ENCODE data around the gene ZNF827. TPM values are rescaled to one million over a fixed set of nuclear protein-coding genes. Genes with fewer than 3 reads are reported as not detected.
A peak's percentile ranks its signal among the peaks of the same experiment; 100 is the strongest.
"Not testable (repeated sequence)": the region's sequence is repeated elsewhere in the genome, so short reads cannot be mapped to it uniquely, and the experiment has no call there.

ZNF827 gene
- total RNA-seq, 1 donor from 2014 or later: 11.2 TPM

GRCh38 chr4:145843148-145843547 lies 95.5 kb downstream of the ZNF827 start:
- DNase-seq: no peak
- Histone ChIP-seq H3K27ac (no peak overlapping the region), H3K9me3 (no peaks in the 10 kb centered on the region), H3K27me3 (no peaks in the 10 kb centered on the region), H3K4me1 (no peaks in the 10 kb centered on the region), H3K36me3 (no peaks in the 10 kb centered on the region), H3K4me3 (no peak overlapping the region)
- intact Hi-C loops (cut with DNase I): no loop called here
- no peak for TF ChIP-seq CTCF (IDR thresholded peaks at IDR 0.05)
- no peak for ATAC-seq

- H3K9me3 ChIP-seq: no peaks in the 10 kb centered on the region
- TF ChIP-seq CTCF (IDR thresholded peaks at IDR 0.05): no peak
- no peaks in the 10 kb centered on the region for H3K4me1 ChIP-seq
- H3K36me3 ChIP-seq: no peaks in the 10 kb centered on the region
- no peak overlapping the region for H3K4me3 ChIP-seq
- H3K27ac ChIP-seq: no peak overlapping the region
- no peak for DNase-seq
- intact Hi-C loops (cut with DNase I): no loop called here
- no peaks in the 10 kb centered on the region for H3K27me3 ChIP-seq
- ATAC-seq: no peak
Measured at GRCh38 chr4:145842224-145842887, 96.3 kb downstream of the ZNF827 start.

GRCh38 chr4:145840801-145841200 lies 97.8 kb downstream of the ZNF827 start:
- no peaks in the 10 kb centered on the region for H3K27me3 ChIP-seq
- ATAC-seq (no peak), DNase-seq (no peak)
- H3K4me1 ChIP-seq: no peaks in the 10 kb centered on the region
- no peak overlapping the region for H3K4me3 ChIP-seq
- H3K27ac ChIP-seq: no peak overlapping the region
- intact Hi-C loops (cut with DNase I): no loop called here
- H3K36me3 ChIP-seq: no peaks in the 10 kb centered on the region
- no peaks in the 10 kb centered on the region for H3K9me3 ChIP-seq
- no peak for TF ChIP-seq CTCF (IDR thresholded peaks at IDR 0.05)

- DNase-seq (no peak), ATAC-seq (peak; percentile 90)
- no peak overlapping the region for H3K4me3 ChIP-seq
- intact Hi-C loops (cut with DNase I): no loop called here
- no peaks in the 10 kb centered on the region for H3K36me3 ChIP-seq
- no peaks in the 10 kb centered on the region for H3K9me3 ChIP-seq
- peak; percentile 56 for TF ChIP-seq CTCF (IDR thresholded peaks at IDR 0.05)
- no peak overlapping the region for H3K27ac ChIP-seq
- H3K4me1 ChIP-seq: no peaks in the 10 kb centered on the region
- H3K27me3 ChIP-seq: no peaks in the 10 kb centered on the region
Measured at GRCh38 chr4:145840162-145840768, 98.4 kb downstream of the ZNF827 start.

GRCh38 chr4:145839151-145839550 lies 99.5 kb downstream of the ZNF827 start:
- peak; percentile 43 for ATAC-seq
- no peak for DNase-seq
- Histone ChIP-seq H3K36me3 (no peaks in the 10 kb centered on the region), H3K27me3 (no peaks in the 10 kb centered on the region), H3K9me3 (no peaks in the 10 kb centered on the region), H3K27ac (no peak overlapping the region), H3K4me1 (no peaks in the 10 kb centered on the region), H3K4me3 (no peak overlapping the region)
- TF ChIP-seq CTCF (IDR thresholded peaks at IDR 0.05): no peak
- intact Hi-C loops (cut with DNase I): no loop called here

- H3K27ac ChIP-seq; H3K4me1 ChIP-seq; intact Hi-C loops (cut with DNase I); H3K9me3 ChIP-seq; H3K27me3 ChIP-seq; DNase-seq; ATAC-seq; H3K36me3 ChIP-seq; H3K4me3 ChIP-seq: not testable (repeated sequence)
Measured at GRCh38 chr4:145832384-145832783, 106.2 kb downstream of the ZNF827 start.
